NT2/D1 (cell line): ENCODE results near the gene RAB1A.

ENCODE experiments used
- DNase-seq: peaks from one replicate; pipeline ENCODE4 v3.0.0-alpha.2; 2011; ENCODE audit warnings: low read depth, low spot score
- H3K27me3 ChIP-seq: 2 replicates; pipeline ENCODE4 v1.6.0; 2011; ENCODE audit warnings: mild to moderate bottlenecking; ENCODE audit not compliant: insufficient read length, insufficient read depth
- H3K36me3 ChIP-seq: 2 replicates; pipeline ENCODE4 v1.6.1; 2011; ENCODE audit warnings: mild to moderate bottlenecking, low read length, mixed read lengths; ENCODE audit not compliant: insufficient read depth, insufficient read length
- H3K4me1 ChIP-seq: 2 replicates; pipeline ENCODE4 v1.5.1; 2011; ENCODE audit not compliant: insufficient read depth, insufficient read length
- H3K4me3 ChIP-seq: 2 replicates; pipeline ENCODE4 v1.5.1; 2011; ENCODE audit warnings: low read depth; ENCODE audit not compliant: insufficient read length
- H3K9ac ChIP-seq: 2 replicates; pipeline ENCODE4 v1.6.0; 2011; ENCODE audit warnings: low read depth; ENCODE audit not compliant: insufficient read length
- H3K9me3 ChIP-seq: 2 replicates; pipeline ENCODE4 v1.5.1; 2011; ENCODE audit warnings: mild to moderate bottlenecking, low read length; ENCODE audit not compliant: insufficient read depth
- SUZ12 ChIP-seq: IDR thresholded peaks from 2 replicates; pipeline ENCODE4 v1.6.1; 2011; ENCODE audit not compliant: insufficient read length, insufficient read depth; ENCODE audit errors: extremely low read depth
- YY1 ChIP-seq: IDR thresholded peaks from 2 replicates; pipeline ENCODE4 v1.6.1; 2011; ENCODE audit not compliant: insufficient read length, insufficient read depth
- ZNF274 ChIP-seq: IDR thresholded peaks from 2 replicates; pipeline ENCODE4 v1.6.1; 2011; ENCODE audit warnings: mild to moderate bottlenecking, low read depth, low read length

RAB1A gene

GRCh38 chr2:65153515-65153914 lies 23.6 kb upstream of the RAB1A start:
- H3K9ac ChIP-seq = no peak overlapping the region
- no peaks in the 10 kb centered on the region for H3K9me3 ChIP-seq
- no peak overlapping the region for H3K4me3 ChIP-seq
- no peak for TF ChIP-seq SUZ12
- no peak for TF ChIP-seq YY1
- no peak for TF ChIP-seq ZNF274
- DNase-seq = no peak
- no peaks in the 10 kb centered on the region for H3K27me3 ChIP-seq
- no peaks in the 10 kb centered on the region for H3K4me1 ChIP-seq
- H3K36me3 ChIP-seq = no peaks in the 10 kb centered on the region

GRCh38 chr2:65146078-65146477 lies 16.2 kb upstream of the RAB1A start:
- H3K4me1 ChIP-seq = no peaks in the 10 kb centered on the region
- no peaks in the 10 kb centered on the region for H3K9me3 ChIP-seq
- H3K36me3 ChIP-seq = no peaks in the 10 kb centered on the region
- H3K27me3 ChIP-seq = no peaks in the 10 kb centered on the region
- DNase-seq = no peak
- no peak for TF ChIP-seq YY1
- TF ChIP-seq ZNF274 = no peak
- TF ChIP-seq SUZ12 = no peak
- H3K9ac ChIP-seq = no peak overlapping the region
- H3K4me3 ChIP-seq = no peak overlapping the region

GRCh38 chr2:65144571-65144970 lies 14.7 kb upstream of the RAB1A start:
- H3K4me1 ChIP-seq = no peaks in the 10 kb centered on the region
- no peaks in the 10 kb centered on the region for H3K27me3 ChIP-seq
- no peak overlapping the region for H3K9ac ChIP-seq
- H3K9me3 ChIP-seq = no peaks in the 10 kb centered on the region
- H3K36me3 ChIP-seq = no peaks in the 10 kb centered on the region
- DNase-seq = no peak
- H3K4me3 ChIP-seq = no peak overlapping the region
- no peak for TF ChIP-seq SUZ12
- TF ChIP-seq YY1 = no peak
- TF ChIP-seq ZNF274 = no peak

GRCh38 chr2:65142515-65142914 lies 12.6 kb upstream of the RAB1A start:
- H3K27me3 ChIP-seq = no peaks in the 10 kb centered on the region
- DNase-seq = no peak

GRCh38 chr2:65137197-65137775 lies 7.4 kb upstream of the RAB1A start:
- H3K36me3 ChIP-seq = no peaks in the 10 kb centered on the region
- H3K9ac ChIP-seq = no peak overlapping the region
- H3K4me3 ChIP-seq = no peak overlapping the region
- DNase-seq = no peak
- H3K4me1 ChIP-seq = no peaks in the 10 kb centered on the region
- TF ChIP-seq YY1 (no peak), SUZ12 (no peak), ZNF274 (no peak)
- H3K9me3 ChIP-seq = no peaks in the 10 kb centered on the region
- no peaks in the 10 kb centered on the region for H3K27me3 ChIP-seq

More at GRCh38 chr2:65142515-65142914, 12.6 kb upstream of the RAB1A start:
- Histone ChIP-seq H3K4me1 (no peaks in the 10 kb centered on the region), H3K4me3 (no peak overlapping the region), H3K9me3 (no peaks in the 10 kb centered on the region), H3K36me3 (no peaks in the 10 kb centered on the region), H3K9ac (no peak overlapping the region)
- TF ChIP-seq ZNF274 = no peak
- no peak for TF ChIP-seq SUZ12
- TF ChIP-seq YY1 = no peak

GRCh38 chr2:65136253-65136652 lies 6.3 kb upstream of the RAB1A start:
- no peaks in the 10 kb centered on the region for H3K9me3 ChIP-seq
- H3K4me3 ChIP-seq = no peak overlapping the region
- no peaks in the 10 kb centered on the region for H3K27me3 ChIP-seq
- no peak overlapping the region for H3K9ac ChIP-seq
- H3K36me3 ChIP-seq = no peaks in the 10 kb centered on the region
- TF ChIP-seq SUZ12 (no peak), ZNF274 (no peak), YY1 (no peak)
- DNase-seq = no peak
- no peaks in the 10 kb centered on the region for H3K4me1 ChIP-seq

- TF ChIP-seq ZNF274 (no peak), SUZ12 (no peak), YY1 (no peak)
- H3K9me3 ChIP-seq = no peaks in the 10 kb centered on the region
- H3K36me3 ChIP-seq = no peaks in the 10 kb centered on the region
- DNase-seq = no peak
- H3K9ac ChIP-seq = no peak overlapping the region
- H3K4me1 ChIP-seq = no peaks in the 10 kb centered on the region
- no peaks in the 10 kb centered on the region for H3K27me3 ChIP-seq
- no peak overlapping the region for H3K4me3 ChIP-seq
Measured at GRCh38 chr2:65134158-65134557, 4.3 kb upstream of the RAB1A start.
